Progenitor cell of endocrine pancreas (in vitro differentiated cells): ENCODE results near the gene PRRG2. TPM values are rescaled to one million over a fixed set of nuclear protein-coding genes. Genes with fewer than 3 reads are reported as not detected.

Source experiments
- DNase-seq: peaks from one replicate; pipeline ENCODE4 v3.0.0; 2021; ENCODE audit warnings: low spot score; ENCODE audit not compliant: unreplicated experiment
- H3K27ac Mint-ChIP-seq: 2 replicates; pipeline ENCODE4 v1.8.0; 2021; ENCODE audit warnings: mild to moderate bottlenecking, moderate library complexity, mixed read lengths
- H3K27me3 Mint-ChIP-seq: 2 replicates; pipeline ENCODE4 v1.8.0; 2021; ENCODE audit warnings: mixed read lengths
- H3K36me3 Mint-ChIP-seq: 2 replicates; pipeline ENCODE4 v1.8.0; 2022; ENCODE audit warnings: mixed read lengths; ENCODE audit not compliant: insufficient read depth
- H3K4me1 Mint-ChIP-seq: 2 replicates; pipeline ENCODE4 v1.8.0; 2021; ENCODE audit warnings: low read depth, mixed read lengths
- H3K4me3 Mint-ChIP-seq: 2 replicates; pipeline ENCODE4 v1.8.0; 2021; ENCODE audit warnings: low read depth, mild to moderate bottlenecking, moderate library complexity, mixed read lengths
- H3K9me3 Mint-ChIP-seq: 2 replicates; pipeline ENCODE4 v1.8.0; 2021; ENCODE audit warnings: low read depth, mixed read lengths
- total RNA-seq: library from RNA; stranded (reverse); gene quantifications from 2 replicates; pipeline ENCODE4 v1.2.1, GENCODE V29; 2021
- TF ChIP-seq, protein P1 (sequence below): fragments of 200-600 bp; sonication (generic); IDR thresholded peaks from one replicate; pipeline ENCODE4 v1.5.0; 2021; ENCODE audit warnings: antibody characterized with exemption, mild to moderate bottlenecking; ENCODE audit not compliant: unreplicated experiment

Gene PRRG2
- total RNA-seq, 1 donor from 2014 or later: 6.8 TPM

GRCh38 chr19:49601482-49602038 is 20.4 kb downstream of the PRRG2 start:
- TF ChIP-seq, protein P1, sequence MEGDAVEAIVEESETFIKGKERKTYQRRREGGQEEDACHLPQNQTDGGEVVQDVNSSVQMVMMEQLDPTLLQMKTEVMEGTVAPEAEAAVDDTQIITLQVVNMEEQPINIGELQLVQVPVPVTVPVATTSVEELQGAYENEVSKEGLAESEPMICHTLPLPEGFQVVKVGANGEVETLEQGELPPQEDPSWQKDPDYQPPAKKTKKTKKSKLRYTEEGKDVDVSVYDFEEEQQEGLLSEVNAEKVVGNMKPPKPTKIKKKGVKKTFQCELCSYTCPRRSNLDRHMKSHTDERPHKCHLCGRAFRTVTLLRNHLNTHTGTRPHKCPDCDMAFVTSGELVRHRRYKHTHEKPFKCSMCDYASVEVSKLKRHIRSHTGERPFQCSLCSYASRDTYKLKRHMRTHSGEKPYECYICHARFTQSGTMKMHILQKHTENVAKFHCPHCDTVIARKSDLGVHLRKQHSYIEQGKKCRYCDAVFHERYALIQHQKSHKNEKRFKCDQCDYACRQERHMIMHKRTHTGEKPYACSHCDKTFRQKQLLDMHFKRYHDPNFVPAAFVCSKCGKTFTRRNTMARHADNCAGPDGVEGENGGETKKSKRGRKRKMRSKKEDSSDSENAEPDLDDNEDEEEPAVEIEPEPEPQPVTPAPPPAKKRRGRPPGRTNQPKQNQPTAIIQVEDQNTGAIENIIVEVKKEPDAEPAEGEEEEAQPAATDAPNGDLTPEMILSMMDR: no peak
- H3K9me3 Mint-ChIP-seq: no peaks in the 10 kb centered on the region
- H3K27me3 Mint-ChIP-seq: no peaks in the 10 kb centered on the region
- H3K27ac Mint-ChIP-seq: no peak overlapping the region
- H3K36me3 Mint-ChIP-seq: peaks cover 21% of the 10 kb centered on the region
- H3K4me1 Mint-ChIP-seq: no peaks in the 10 kb centered on the region
- H3K4me3 Mint-ChIP-seq: no peak overlapping the region
- DNase-seq: no peak

- Mint-ChIP-seq H3K27ac (peak overlapping the region; percentile 64), H3K4me3 (no peak overlapping the region)
Observed at GRCh38 chr19:49602806-49603205, 21.7 kb downstream of the PRRG2 start.

GRCh38 chr19:49605605-49606004 is 24.5 kb downstream of the PRRG2 start:
- Mint-ChIP-seq H3K27me3 (no peaks in the 10 kb centered on the region), H3K9me3 (no peaks in the 10 kb centered on the region), H3K27ac (no peak overlapping the region), H3K4me1 (no peaks in the 10 kb centered on the region), H3K4me3 (no peak overlapping the region), H3K36me3 (peaks cover 22% of the 10 kb centered on the region)
- no peak for DNase-seq
- TF ChIP-seq, protein P1: no peak

More at GRCh38 chr19:49602806-49603205, 21.7 kb downstream of the PRRG2 start:
- no peaks in the 10 kb centered on the region for H3K27me3 Mint-ChIP-seq
- peaks cover 24% of the 10 kb centered on the region for H3K36me3 Mint-ChIP-seq
- no peaks in the 10 kb centered on the region for H3K9me3 Mint-ChIP-seq
- H3K4me1 Mint-ChIP-seq: no peaks in the 10 kb centered on the region
- TF ChIP-seq, protein P1: no peak
- DNase-seq: no peak

DNA sequence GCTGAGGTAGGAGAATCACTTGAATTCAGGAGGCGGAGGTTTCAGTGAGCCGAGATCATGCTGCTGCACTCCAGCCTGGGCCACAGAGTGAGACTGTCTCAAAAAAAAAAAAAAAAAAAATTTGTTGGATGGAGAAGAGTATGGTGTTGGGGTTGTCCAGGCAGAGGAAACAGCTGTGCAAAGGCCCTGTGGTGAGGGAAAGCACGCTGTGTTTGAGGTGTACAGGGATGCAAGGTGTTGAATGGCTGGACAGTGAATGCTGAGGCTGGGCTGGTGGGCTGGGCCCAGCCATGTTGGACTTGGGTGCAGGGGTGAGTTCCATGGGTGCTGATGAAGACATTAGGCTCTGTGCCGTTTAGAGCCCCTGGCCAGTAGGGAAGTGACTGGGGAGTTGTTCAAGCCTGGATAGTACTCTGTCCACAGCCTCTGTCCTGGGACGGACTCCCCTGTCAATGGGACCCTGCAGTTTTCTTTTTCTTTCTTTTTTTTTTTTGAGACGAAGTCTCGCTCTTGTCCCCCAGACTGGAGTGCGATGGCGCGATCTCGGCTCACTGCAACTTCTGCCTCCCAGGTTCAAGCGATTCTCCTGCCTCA is 28.5 kb downstream of the PRRG2 start:
- TF ChIP-seq, protein P1: no peak
- Mint-ChIP-seq H3K27me3 (no peaks in the 10 kb centered on the region), H3K36me3 (peaks cover 12% of the 10 kb centered on the region), H3K4me1 (no peaks in the 10 kb centered on the region), H3K4me3 (no peak overlapping the region), H3K27ac (peak overlapping the region; percentile 56), H3K9me3 (no peaks in the 10 kb centered on the region)
- no peak for DNase-seq

DNA sequence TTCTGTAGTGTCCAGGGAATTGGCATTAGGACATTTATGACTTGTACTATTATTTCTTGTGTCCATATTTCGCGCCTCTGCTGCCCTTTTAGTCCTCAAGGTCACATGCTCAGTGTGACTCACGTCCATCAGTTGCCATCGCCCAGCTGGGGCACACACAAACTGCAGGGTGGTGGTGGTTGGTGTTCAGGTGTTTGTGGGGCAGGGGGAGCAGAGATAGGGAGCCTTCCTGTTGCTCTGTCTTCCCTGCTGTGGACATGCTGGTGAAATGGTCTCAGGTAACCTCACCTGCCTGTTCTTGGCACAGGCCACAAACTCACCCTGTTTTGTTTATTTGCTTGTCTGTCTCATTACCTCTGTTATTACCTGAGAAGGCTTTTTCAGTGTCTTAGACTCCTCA is 32.3 kb downstream of the PRRG2 start:
- no peak overlapping the region for H3K4me3 Mint-ChIP-seq
- H3K9me3 Mint-ChIP-seq: no peaks in the 10 kb centered on the region
- DNase-seq: no peak
- H3K36me3 Mint-ChIP-seq: peaks cover 9% of the 10 kb centered on the region
- TF ChIP-seq, protein P1: no peak
- H3K4me1 Mint-ChIP-seq: no peaks in the 10 kb centered on the region
- H3K27me3 Mint-ChIP-seq: no peaks in the 10 kb centered on the region
- H3K27ac Mint-ChIP-seq: peak overlapping the region; percentile 78
